ENCODE measurements around the gene AZU1.

AZU1 gene

GRCh38 chr19:795073-795611 lies 32.5 kb upstream of the AZU1 start:
- DNase-seq = no peak
- Mint-ChIP-seq H3K36me3 (ENCODE audit: low read depth) (peaks cover 2% of the 10 kb centered on the region), H3K9me3 (no peaks in the 10 kb centered on the region), H3K4me1 (peaks cover 43% of the 10 kb centered on the region), H3K4me3 (no peak overlapping the region), H3K27me3 (ENCODE audit: low read depth, poor library complexity) (no peaks in the 10 kb centered on the region), H3K27ac (no peak overlapping the region)
- no peak for TF ChIP-seq CTCF (IDR thresholded peaks at IDR 0.05)

- Mint-ChIP-seq H3K4me3 (no peak overlapping the region), H3K27me3 (ENCODE audit: low read depth, poor library complexity) (no peaks in the 10 kb centered on the region), H3K36me3 (ENCODE audit: low read depth) (peaks cover 7% of the 10 kb centered on the region), H3K27ac (no peak overlapping the region), H3K9me3 (no peaks in the 10 kb centered on the region), H3K4me1 (peaks cover 46% of the 10 kb centered on the region)
- TF ChIP-seq CTCF (IDR thresholded peaks at IDR 0.05) = no peak
- no peak for DNase-seq
Observed at GRCh38 chr19:795691-796581, 31.7 kb upstream of the AZU1 start.

GRCh38 chr19:796692-797527 lies 30.7 kb upstream of the AZU1 start, which contains the start of gene PTBP1:
Gene PTBP1, plus strand, starts transcription at chr19:797452. Its CDS starts 46 bp downstream, at chr19:797498.
- no peaks in the 10 kb centered on the region for H3K9me3 Mint-ChIP-seq
- DNase-seq = peak; percentile 98
- peak within 1 kb of the TSS; percentile 96 for H3K4me3 Mint-ChIP-seq
- H3K36me3 Mint-ChIP-seq (ENCODE audit: low read depth) = peaks cover 7% of the 10 kb centered on the region
- H3K27ac Mint-ChIP-seq = peak within 1 kb of the TSS; percentile 96
- H3K27me3 Mint-ChIP-seq (ENCODE audit: low read depth, poor library complexity) = no peaks in the 10 kb centered on the region
- peaks cover 46% of the 10 kb centered on the region for H3K4me1 Mint-ChIP-seq
- no peak for TF ChIP-seq CTCF (IDR thresholded peaks at IDR 0.05)

GRCh38 chr19:797528-798414 lies 29.9 kb upstream of the AZU1 start:
- H3K9me3 Mint-ChIP-seq = no peaks in the 10 kb centered on the region
- TF ChIP-seq CTCF (IDR thresholded peaks at IDR 0.05) = no peak
- DNase-seq = peak; percentile 85
- H3K4me3 Mint-ChIP-seq = peak overlapping the region; percentile 96
- peak overlapping the region; percentile 96 for H3K27ac Mint-ChIP-seq
- peaks cover 11% of the 10 kb centered on the region for H3K36me3 Mint-ChIP-seq (ENCODE audit: low read depth)
- H3K27me3 Mint-ChIP-seq (ENCODE audit: low read depth, poor library complexity) = no peaks in the 10 kb centered on the region
- peaks cover 51% of the 10 kb centered on the region for H3K4me1 Mint-ChIP-seq

GRCh38 chr19:798415-799075 lies 29.1 kb upstream of the AZU1 start:
- no peaks in the 10 kb centered on the region for H3K27me3 Mint-ChIP-seq (ENCODE audit: low read depth, poor library complexity)
- peaks cover 17% of the 10 kb centered on the region for H3K36me3 Mint-ChIP-seq (ENCODE audit: low read depth)
- H3K27ac Mint-ChIP-seq = peak overlapping the region; percentile 98
- H3K9me3 Mint-ChIP-seq = no peaks in the 10 kb centered on the region
- H3K4me3 Mint-ChIP-seq = peak overlapping the region; percentile 96
- no peak for TF ChIP-seq CTCF (IDR thresholded peaks at IDR 0.05)
- DNase-seq = no peak
- peaks cover 56% of the 10 kb centered on the region for H3K4me1 Mint-ChIP-seq
